K562 (cell line): Measurements from ENCODE around the gene TRA2B. TPM values are rescaled to one million over a fixed set of nuclear protein-coding genes. Genes with fewer than 3 reads are reported as not detected.
A peak's percentile ranks its signal among the peaks of the same experiment; 100 is the strongest.

ENCODE experiments used
- BCOR ChIP-seq: fragments of 450-650 bp; IDR thresholded peaks from 2 replicates; pipeline ENCODE4 v1.6.1; 2016
- CBX2 ChIP-seq: fragments of 200-600 bp; sonication (generic); IDR thresholded peaks from one replicate; pipeline ENCODE4 v1.6.1; 2012; ENCODE audit warnings: mild to moderate bottlenecking, low read length, inconsistent platforms; ENCODE audit not compliant: insufficient read depth, poor library complexity, severe bottlenecking
- CTCFL ChIP-seq: IDR thresholded peaks from 2 replicates; pipeline ENCODE4 v1.6.1; 2011; ENCODE audit warnings: borderline replicate concordance, low read depth, mild to moderate bottlenecking, moderate library complexity, low read length; ENCODE audit not compliant: insufficient read depth, poor library complexity, severe bottlenecking
- EGR1 ChIP-seq: fragments of 450-650 bp; conservative IDR thresholded peaks from 2 replicates; pipeline ENCODE4 v1.6.1; 2017; ENCODE audit warnings: mild to moderate bottlenecking
- FOSL1 ChIP-seq: fragments of 200-800 bp; sonication (Bioruptor generic); conservative IDR thresholded peaks from 2 replicates; pipeline ENCODE4 v1.6.1; 2016; ENCODE audit warnings: missing genetic modification characterization, missing compliant biosample characterization
- GATA2 ChIP-seq: sonication (generic); formaldehyde crosslinking; IDR thresholded peaks from 2 replicates; pipeline ENCODE4 v1.4.0; 2020; ENCODE audit warnings: mild to moderate bottlenecking, missing genetic modification reagents
- MEF2D ChIP-seq: conservative IDR thresholded peaks from 2 replicates; pipeline ENCODE4 v1.6.1; 2016; ENCODE audit warnings: low read depth, missing genetic modification characterization, missing compliant biosample characterization
- ZFPM2 ChIP-seq: fragments of 250-450 bp; sonication (Bioruptor Pico); IDR thresholded peaks from 2 replicates; pipeline ENCODE4 v1.5.1; 2022; ENCODE audit warnings: mild to moderate bottlenecking
- ZNF518B ChIP-seq: fragments of 250-450 bp; sonication (Bioruptor Pico); IDR thresholded peaks from 2 replicates; pipeline ENCODE4 v1.5.0; 2021; ENCODE audit warnings: mild to moderate bottlenecking, moderate library complexity
- polyA plus RNA-seq, 8 experiments: library from polyadenylated mRNA; depleted of rRNA in 4 of 8; stranded (reverse) in 5 of 8; unstranded in 3 of 8; fragments of >200 nt; fragmentation: Nextera tagmentation in 2 of 8; fragmentation: Illumina TruSeq in 1 of 8; extraction: Ambion mirVana in 2 of 8; extraction: Trizol in 1 of 8; gene quantifications; 2 replicates each; pipeline versions ENCODE4 v1.2.1 to v1.2.3, GENCODE V29; 2011 to 2014; ENCODE audit warnings: inconsistent platforms in 1 of 8, missing spikeins in 1 of 8
- total RNA-seq, 7 experiments: library from RNA; depleted of rRNA in 6 of 7; stranded (reverse); fragments of >200 nt in 6 of 7; fragmentation: Illumina TruSeq in 2 of 7; extraction: Trizol in 2 of 7; gene quantifications; 2 replicates each; pipeline versions ENCODE4 v1.2.1 to v1.2.3, GENCODE V29; 2011 to 2021; ENCODE audit warnings: low replicate concordance in 1 of 7
- TF ChIP-seq, protein P1 (sequence below): sonication (generic); formaldehyde crosslinking; IDR thresholded peaks from 2 replicates; pipeline ENCODE4 v1.8.1; 2023; ENCODE audit warnings: mild to moderate bottlenecking, missing genetic modification reagents
- TF ChIP-seq, protein P2 (sequence below), 2 experiments: fragments of 450-650 bp; formaldehyde crosslinking in 1 of 2; IDR thresholded peaks; 2 replicates each; pipeline versions ENCODE4 v1.4.0 to v1.6.1; 2014 to 2020; ENCODE audit warnings: mild to moderate bottlenecking in 2 of 2, borderline replicate concordance in 1 of 2, low read depth in 1 of 2

The TRA2B gene
- total and polyA plus RNA-seq, 9 of the 15 experiments (the other 6 are each of a cell fraction or from before 2014, with no cell fraction given), result 105 to 411 (median 278) TPM

- TF ChIP-seq, protein P1, sequence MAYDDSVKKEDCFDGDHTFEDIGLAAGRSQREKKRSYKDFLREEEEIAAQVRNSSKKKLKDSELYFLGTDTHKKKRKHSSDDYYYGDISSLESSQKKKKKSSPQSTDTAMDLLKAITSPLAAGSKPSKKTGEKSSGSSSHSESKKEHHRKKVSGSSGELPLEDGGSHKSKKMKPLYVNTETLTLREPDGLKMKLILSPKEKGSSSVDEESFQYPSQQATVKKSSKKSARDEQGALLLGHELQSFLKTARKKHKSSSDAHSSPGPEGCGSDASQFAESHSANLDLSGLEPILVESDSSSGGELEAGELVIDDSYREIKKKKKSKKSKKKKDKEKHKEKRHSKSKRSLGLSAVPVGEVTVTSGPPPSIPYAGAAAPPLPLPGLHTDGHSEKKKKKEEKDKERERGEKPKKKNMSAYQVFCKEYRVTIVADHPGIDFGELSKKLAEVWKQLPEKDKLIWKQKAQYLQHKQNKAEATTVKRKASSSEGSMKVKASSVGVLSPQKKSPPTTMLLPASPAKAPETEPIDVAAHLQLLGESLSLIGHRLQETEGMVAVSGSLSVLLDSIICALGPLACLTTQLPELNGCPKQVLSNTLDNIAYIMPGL (CRISPR knock-in tag), result no peak
- TF ChIP-seq ZFPM2 (no peak), CBX2 (no peak), GATA2 (peak; percentile 85), BCOR (no peak), FOSL1 (peak; percentile 55), EGR1 (peak; percentile 94), CTCFL (peak; percentile 69), ZNF518B (CRISPR knock-in tag) (no peak), MEF2D (tag) (peak; percentile 86)
- TF ChIP-seq, protein P2, sequence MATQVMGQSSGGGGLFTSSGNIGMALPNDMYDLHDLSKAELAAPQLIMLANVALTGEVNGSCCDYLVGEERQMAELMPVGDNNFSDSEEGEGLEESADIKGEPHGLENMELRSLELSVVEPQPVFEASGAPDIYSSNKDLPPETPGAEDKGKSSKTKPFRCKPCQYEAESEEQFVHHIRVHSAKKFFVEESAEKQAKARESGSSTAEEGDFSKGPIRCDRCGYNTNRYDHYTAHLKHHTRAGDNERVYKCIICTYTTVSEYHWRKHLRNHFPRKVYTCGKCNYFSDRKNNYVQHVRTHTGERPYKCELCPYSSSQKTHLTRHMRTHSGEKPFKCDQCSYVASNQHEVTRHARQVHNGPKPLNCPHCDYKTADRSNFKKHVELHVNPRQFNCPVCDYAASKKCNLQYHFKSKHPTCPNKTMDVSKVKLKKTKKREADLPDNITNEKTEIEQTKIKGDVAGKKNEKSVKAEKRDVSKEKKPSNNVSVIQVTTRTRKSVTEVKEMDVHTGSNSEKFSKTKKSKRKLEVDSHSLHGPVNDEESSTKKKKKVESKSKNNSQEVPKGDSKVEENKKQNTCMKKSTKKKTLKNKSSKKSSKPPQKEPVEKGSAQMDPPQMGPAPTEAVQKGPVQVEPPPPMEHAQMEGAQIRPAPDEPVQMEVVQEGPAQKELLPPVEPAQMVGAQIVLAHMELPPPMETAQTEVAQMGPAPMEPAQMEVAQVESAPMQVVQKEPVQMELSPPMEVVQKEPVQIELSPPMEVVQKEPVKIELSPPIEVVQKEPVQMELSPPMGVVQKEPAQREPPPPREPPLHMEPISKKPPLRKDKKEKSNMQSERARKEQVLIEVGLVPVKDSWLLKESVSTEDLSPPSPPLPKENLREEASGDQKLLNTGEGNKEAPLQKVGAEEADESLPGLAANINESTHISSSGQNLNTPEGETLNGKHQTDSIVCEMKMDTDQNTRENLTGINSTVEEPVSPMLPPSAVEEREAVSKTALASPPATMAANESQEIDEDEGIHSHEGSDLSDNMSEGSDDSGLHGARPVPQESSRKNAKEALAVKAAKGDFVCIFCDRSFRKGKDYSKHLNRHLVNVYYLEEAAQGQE (IDR thresholded peaks at IDR 0.05; ENCODE audit: borderline replicate concordance), result peak; percentile 48; the same call in 1 of the 2 replicates
- TF ChIP-seq, protein P2 (CRISPR knock-in tag; IDR thresholded peaks at IDR 0.05; ENCODE audit: low read depth), result no peak
Observed at GRCh38 chr3:185976977-185977678, 39.3 kb upstream of the TRA2B start (continued).
